ENCODE results near the gene NEFH. TPM values are rescaled to one million over a fixed set of nuclear protein-coding genes. Genes with fewer than 3 reads are reported as not detected.
"Not testable (repeated sequence)": the region's sequence is repeated elsewhere in the genome, so short reads cannot be mapped to it uniquely, and the experiment has no call there.

NEFH gene
- total RNA-seq = 0.86 TPM

DNA sequence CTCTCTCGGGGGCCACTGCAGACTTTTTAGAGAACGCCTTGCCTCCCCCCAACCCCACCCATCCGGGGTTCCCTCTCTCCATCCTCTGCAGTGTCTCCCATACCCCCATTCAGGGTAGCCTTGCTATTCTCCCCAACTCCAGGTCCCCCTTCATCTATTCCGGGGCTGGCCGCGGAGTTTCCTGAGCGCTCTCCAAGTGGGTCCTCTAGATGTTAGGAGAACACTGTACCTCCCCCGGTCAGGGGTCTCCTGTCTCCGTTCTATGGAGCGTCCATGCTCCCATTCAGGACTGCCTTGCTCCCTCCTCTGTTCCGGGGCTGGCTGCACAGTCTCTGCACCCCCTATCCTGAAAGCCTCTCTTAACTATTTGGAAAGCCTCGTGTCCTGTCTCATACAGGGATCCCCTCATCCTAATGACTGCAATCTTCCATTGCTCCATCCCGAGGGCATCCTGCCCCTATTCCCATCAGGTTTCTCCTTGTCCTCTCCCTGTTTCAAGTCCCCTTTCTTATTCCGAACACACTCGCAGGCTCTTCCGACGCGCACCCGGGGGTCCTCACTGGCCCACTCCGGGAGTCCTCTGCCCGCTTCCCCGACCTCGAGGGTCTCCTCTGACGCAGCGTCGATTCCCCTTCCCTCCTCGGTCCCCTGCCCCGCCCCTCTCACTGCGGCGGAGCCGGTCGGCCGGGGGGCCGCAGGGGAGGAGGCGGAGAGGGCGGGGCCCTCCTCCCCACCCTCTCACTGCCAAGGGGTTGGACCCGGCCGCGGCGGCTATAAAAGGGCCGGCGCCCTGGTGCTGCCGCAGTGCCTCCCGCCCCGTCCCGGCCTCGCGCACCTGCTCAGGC, at the start of gene NEFH:
TSS of gene NEFH (plus strand) at position 802 of the 845 bp plus-strand sequence. CDS start 45 bp downstream, outside the sequence.
- no peak for DNase-seq (ENCODE audit: low spot score)

- no peak for DNase-seq (ENCODE audit: low spot score)
Observed at GRCh38 chr22:29431986-29432385, 48.0 kb upstream of the NEFH start.

DNA sequence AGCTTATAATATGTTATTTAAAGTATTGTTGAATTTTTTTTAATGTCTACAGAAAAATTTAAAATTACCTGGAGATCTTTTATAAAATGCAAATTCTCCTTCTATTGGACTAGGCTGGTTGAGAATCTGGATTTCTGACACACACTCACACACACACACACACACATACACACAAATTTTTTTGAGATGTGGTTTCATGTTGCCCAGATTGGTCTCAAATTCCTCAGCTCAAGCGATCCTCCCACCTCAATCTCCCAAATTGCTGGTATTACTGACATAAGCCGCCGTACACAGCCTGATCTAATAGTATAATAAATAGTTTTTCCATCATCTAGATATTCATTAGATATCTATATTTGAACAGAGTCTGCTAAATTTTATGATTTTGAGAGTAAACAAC, 46.2 kb upstream of the NEFH start:
- no peak for DNase-seq (ENCODE audit: low spot score)

DNA sequence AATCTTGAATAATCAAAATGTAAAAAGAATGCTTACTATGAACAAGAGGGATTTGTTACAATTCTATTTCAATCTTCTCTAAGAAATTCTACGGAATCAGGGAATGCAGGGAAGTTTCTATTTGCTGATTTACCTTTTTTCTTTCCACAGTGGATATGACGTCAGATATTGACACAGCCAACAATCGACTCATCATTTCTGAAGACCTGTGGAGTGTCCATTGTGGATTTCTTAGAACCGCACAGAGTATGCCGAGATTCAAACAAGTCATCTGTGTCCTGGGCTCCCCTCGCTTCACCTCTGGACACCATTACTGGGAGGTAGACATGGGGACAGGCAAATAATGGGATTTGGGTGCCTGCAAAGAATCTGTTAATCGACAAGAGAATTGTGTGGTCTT, 45.7 kb upstream of the NEFH start:
- no peak for DNase-seq (ENCODE audit: low spot score)

DNA sequence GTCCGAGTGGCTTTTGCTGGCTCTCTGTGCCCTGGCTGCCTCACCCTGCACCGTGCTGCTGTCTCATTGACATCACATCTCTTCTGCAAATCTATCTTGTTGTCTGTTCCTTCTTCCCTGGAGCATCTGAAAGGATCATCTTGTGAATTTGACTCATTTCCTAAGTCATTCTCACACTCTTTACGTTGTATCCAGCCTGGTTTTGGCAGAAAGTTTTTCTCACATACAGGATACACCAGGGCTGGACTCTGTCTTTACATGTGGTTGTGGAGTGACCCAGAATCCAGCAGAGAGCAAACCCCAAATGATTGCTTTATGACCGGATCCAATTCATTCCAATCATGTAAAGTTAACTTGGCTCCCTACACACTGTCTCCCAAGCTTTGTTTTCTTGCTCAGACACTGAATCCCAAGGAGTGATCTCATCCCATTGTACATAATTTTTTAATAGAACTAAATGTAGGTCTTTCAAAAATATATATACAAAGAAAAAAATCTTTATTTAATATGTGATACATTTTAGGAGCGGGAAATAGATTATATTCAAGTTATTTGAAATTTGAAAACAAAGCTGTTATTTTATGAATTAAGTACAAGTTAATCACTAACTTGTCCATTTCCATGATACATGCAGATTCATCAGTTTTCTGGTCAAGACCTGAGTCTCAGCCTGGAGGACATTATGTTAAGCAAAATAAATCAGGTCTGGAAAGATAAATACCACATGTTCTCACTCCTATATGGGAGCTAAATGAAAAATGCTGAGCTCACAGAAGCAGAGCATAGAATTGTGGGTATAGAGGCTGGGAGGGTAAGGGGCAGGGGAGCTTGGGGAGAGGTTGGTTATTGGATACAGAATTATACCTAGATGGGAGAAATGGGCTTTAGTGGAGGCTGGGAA, 44.5 kb upstream of the NEFH start:
- DNase-seq (ENCODE audit: low spot score) = no peak

DNA sequence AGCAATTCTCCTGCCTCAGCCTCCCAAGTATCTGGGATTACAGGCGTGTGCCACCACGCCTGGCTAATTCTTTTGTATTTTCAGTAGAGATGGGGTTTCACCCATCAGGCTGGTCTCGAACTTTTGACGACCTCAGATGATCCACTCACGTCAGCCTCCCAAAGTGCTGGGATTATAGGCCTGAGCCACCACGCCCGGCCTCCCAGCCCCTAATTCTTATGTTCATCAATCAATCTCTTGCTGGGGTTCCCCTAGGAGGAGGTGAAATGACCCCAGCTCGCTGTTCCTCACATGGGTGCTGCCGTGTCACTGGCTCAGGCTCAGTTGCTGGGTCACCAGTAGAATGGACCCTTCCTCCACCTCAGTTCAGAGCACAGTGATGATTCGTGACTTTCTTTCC, 41.7 kb upstream of the NEFH start, which contains the start of gene RFPL1:
TSS of gene RFPL1 (plus strand) at position 301 of the 400 bp plus-strand sequence.
- DNase-seq (ENCODE audit: low spot score) = not testable (repeated sequence)

DNA sequence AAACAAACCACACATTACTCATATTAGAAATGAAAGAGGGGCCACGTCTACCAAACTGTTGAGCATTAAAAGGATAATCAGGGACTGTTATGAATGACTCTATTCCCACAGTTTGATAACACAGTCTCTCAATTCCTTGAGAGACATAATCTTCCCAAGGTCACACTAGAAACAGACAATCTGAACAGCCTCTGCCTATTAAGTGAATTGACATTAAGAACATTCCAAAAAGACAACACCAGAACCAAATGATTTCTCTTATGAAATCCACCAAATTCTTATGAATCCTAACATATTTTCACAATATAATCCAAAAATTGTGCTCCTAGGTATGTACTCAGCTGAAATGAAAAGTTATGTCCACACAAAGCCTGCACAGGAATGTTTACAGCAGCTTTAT, 37.0 kb upstream of the NEFH start:
- DNase-seq (ENCODE audit: low spot score) = no peak

- no peak for DNase-seq (ENCODE audit: low spot score)
Observed at GRCh38 chr22:29443452-29443851, 36.6 kb upstream of the NEFH start.

DNA sequence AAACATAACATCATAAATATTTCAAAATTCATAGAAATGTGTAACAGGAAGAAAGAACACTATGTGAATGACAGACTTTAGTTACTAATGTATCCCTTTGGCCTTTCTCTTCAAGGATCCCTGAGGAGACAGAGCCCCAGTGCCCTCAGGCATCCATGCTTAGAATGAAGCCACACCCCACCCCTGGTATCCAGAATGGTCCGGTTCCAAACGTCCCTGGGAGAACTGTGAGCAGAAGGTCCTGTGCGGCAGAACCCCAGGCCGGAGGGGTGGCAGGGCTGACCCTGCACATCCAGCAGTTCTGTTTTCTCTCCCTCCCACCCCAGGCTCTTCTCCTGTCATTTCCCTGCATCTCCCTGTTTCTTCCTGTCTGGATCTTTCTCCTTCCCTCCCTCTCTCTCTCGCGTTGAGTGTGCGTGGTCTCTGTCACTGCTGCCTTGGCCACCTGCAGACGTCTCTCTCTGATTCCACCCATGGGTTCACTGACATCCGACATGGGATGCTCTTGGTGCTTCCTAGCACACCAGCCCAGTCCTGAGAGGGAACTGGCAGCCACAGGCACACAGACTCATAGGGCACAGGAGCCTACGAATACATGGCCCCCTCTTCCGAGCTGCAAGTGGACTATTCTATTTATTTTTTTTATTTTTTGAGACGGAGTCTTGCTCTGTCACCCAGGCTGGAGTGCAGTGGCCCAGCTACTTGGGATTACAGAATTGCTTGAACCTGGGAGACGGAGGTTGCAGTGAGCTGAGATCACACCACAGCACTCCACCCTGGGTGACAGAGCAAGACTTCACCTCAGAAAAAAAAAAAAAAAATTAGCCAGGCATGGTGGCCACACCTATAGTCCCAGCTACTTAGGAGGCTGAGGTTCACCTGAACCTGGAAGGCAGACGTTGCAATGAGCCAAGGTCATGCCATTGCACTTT, 35.9 kb upstream of the NEFH start:
- no peak for DNase-seq (ENCODE audit: low spot score)

- no peak for DNase-seq (ENCODE audit: low spot score)
Observed at GRCh38 chr22:29445508-29445907, 34.5 kb upstream of the NEFH start.

DNA sequence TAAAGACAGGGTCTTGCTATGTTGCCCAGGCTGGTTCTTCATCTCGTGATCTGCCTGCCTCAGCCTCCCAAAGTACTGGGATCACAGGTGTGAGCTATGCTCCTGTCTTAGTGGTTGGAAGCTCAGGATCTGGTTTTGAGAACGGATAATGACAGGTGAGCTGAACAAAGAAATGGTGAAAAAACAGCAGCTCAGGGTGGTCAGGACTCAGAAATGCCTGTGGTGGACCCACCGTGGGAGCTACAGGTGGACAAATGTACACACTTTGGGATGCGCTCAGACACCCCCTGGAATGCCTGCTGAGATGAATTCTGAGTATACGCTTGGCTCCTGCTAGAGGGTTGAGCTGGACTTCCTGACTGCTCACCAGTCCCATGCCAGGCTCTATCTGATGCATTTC, 32.1 kb upstream of the NEFH start:
- DNase-seq (ENCODE audit: low spot score) = no peak

DNA sequence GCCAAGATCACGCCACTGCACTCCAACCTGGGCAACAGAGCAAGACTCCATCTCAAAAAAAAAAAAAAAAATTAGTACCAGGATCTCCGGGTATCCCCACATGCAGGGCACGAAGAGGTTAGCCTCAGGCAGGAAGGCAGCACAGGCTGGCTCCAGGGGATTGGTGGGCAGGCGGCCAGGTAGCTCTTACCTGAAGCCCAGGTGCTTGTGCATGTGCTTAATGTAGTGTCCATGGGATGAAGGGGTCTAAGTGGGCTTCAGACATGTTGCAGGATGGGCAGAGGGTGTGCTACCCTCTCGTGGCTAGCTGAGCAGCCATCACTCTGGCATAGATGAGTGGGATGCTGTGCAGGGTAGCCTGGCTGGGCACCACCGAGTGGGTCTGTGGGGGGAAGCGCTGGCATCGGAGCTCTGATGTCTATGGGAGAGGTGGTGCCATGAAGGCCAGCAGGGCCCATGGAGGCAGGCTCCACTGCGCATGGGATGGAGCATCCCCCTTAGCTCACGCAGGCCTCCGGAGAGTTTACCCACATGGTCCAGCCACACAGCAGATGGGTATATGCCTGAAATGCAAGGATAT, 30.6 kb upstream of the NEFH start:
- no peak for DNase-seq (ENCODE audit: low spot score)

- DNase-seq (ENCODE audit: low spot score) = no peak
Observed at GRCh38 chr22:29450222-29450621, 29.8 kb upstream of the NEFH start.

DNA sequence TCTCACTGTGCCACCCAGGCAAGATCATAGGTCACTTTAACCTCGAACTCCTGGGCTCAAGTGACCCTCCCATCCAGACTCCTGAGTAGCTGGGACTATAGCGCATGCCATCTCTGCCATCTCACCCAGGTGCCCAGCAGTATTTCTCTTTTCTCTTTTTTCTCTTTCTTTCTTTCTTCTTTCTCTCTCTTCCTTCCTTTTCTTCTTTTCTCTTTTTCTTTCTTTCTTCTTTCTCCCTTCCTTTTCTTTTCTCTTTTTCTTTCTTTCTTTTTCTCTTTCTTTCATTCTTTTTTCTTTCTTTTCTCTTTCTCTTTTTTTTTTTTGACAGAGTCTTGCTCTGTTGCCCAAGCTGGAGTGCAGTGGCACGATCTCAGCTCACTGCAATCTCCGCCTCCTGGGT, 28.2 kb upstream of the NEFH start:
- no peak for DNase-seq (ENCODE audit: low spot score)

DNA sequence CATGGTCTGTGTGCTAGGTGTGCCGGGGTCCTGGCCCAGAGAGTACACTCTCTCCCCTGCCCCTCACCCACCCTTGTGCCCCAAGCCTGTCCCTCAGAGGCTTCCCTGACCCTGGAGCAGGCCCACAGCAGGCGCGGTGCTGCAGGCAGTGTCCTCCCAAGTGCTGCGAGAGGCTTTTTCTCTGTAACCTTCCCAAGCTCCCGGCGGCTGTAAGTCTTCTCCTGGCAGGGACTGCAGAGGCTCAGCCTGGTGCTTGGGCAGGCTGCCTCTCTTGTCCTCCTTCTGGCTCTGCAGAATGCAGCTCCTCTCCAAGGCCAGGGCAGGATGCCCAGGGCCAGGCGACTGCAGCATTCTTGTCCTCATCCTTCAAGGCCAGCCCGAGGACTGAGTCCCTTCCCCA, 25.7 kb upstream of the NEFH start:
- no peak for DNase-seq (ENCODE audit: low spot score)

DNA sequence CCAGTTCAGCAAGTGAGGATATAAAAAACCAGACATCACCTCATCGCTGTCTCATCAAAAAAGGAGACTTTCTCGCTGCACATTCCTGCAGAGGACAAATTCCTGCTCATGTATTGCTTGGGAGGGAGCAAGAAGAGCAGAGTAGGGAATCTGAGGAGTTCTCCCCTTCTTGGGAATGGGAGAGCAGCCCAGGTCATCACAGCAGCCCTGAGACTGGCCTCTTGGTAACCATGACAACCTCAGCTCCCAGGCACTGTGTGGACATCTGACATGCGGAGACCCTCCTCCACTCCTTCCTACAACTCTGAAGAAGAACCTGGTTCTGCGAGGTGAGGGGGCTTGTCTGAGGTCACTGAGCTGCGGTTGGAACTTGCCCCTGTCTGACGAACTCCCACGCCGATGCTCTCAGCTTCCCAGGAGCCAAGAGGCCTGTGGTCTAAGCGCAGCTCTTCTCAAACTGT, 23.8 kb upstream of the NEFH start:
- DNase-seq (ENCODE audit: low spot score) = no peak

DNA sequence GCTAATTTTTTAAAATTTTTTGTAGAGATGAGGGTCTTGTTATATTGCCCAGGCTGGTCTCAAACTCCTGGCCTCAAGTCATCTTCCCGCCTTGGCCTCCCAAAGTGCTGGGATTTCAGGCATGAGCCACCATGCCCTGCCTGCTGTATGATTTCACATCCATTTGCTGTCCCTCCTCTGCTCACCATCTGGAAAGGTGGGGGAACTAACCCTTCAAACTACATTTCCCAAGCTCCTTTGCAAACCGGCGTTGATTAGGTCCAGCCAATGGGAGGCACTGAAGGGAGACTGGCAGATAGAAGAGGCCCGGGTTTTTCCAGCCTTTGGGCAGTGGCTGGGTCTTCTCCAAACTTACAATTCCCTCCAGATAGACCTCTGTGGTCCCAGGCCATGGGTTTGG, 22.3 kb upstream of the NEFH start:
- DNase-seq (ENCODE audit: low spot score) = no peak

GRCh38 chr22:29458551-29458950, 21.5 kb upstream of the NEFH start:
- DNase-seq (ENCODE audit: low spot score) = no peak

GRCh38 chr22:29459773-29460172, 20.2 kb upstream of the NEFH start:
- no peak for DNase-seq (ENCODE audit: low spot score)

- DNase-seq (ENCODE audit: low spot score) = no peak
Observed at GRCh38 chr22:29461263-29461662, 18.8 kb upstream of the NEFH start.

- DNase-seq (ENCODE audit: low spot score) = no peak
Observed at GRCh38 chr22:29463629-29464028, 16.4 kb upstream of the NEFH start.

Measured in ureter (tissue), 1 donor.